Cardiac muscle cell (in vitro differentiated cells and primary cell): ENCODE results near the gene PSTPIP1. TPM values are rescaled to one million over a fixed set of nuclear protein-coding genes. Genes with fewer than 3 reads are reported as not detected.

Experiments
- DNase-seq, 2 donors: peaks; one replicate each; pipeline versions ENCODE4 v3.0.0 to v3.0.0-alpha.2; 2010 to 2017; ENCODE audit warnings: low read depth in 1 of 2, low spot score in 1 of 2
- H3K27ac ChIP-seq: fragments of 200-600 bp; sonication (generic); 2 replicates; pipeline ENCODE4 v1.5.1; 2016
- H3K27me3 ChIP-seq: fragments of 200-600 bp; sonication (generic); 2 replicates; pipeline ENCODE4 v1.6.0; 2016; ENCODE audit warnings: control low read depth
- H3K36me3 ChIP-seq: fragments of 200-600 bp; sonication (generic); 2 replicates; pipeline ENCODE4 v1.5.1; 2016; ENCODE audit warnings: control low read depth
- H3K4me1 ChIP-seq: fragments of 200-600 bp; sonication (generic); 2 replicates; pipeline ENCODE4 v1.8.1; 2017; ENCODE audit warnings: low read depth, mild to moderate bottlenecking, mixed run types
- H3K4me3 ChIP-seq: fragments of 200-600 bp; sonication (generic); 2 replicates; pipeline ENCODE4 v1.5.1; 2016; ENCODE audit warnings: mild to moderate bottlenecking
- H3K9me3 ChIP-seq: fragments of 200-600 bp; sonication (generic); 2 replicates; pipeline ENCODE4 v1.5.1; 2017; ENCODE audit warnings: low read depth, mild to moderate bottlenecking, control low read depth
- polyA plus RNA-seq: library from polyadenylated mRNA; unstranded; fragments of >200 nt; fragmentation: Nextera tagmentation; extraction: Ambion mirVana; gene quantifications from 2 replicates; pipeline ENCODE4 v1.2.1, GENCODE V29; 2016
- total RNA-seq: library from RNA; depleted of rRNA; stranded (reverse); fragments of >200 nt; gene quantifications from 2 replicates; pipeline ENCODE4 v1.2.3, GENCODE V29; 2016
- TF ChIP-seq, protein P1 (sequence below): IDR thresholded peaks from 2 replicates; pipeline ENCODE4 v1.5.1; 2012; ENCODE audit warnings: low read depth, mild to moderate bottlenecking, low read length

Gene PSTPIP1
- total and polyA plus RNA-seq, 2 experiments from 2014 or later = 0.26 to 0.63 TPM

- DNase-seq = no peak
- Histone ChIP-seq H3K9me3 (no peaks in the 10 kb centered on the region), H3K27ac (no peak overlapping the region), H3K36me3 (no peaks in the 10 kb centered on the region), H3K4me1 (no peaks in the 10 kb centered on the region), H3K4me3 (no peak overlapping the region), H3K27me3 (no peaks in the 10 kb centered on the region)
- TF ChIP-seq, protein P1, sequence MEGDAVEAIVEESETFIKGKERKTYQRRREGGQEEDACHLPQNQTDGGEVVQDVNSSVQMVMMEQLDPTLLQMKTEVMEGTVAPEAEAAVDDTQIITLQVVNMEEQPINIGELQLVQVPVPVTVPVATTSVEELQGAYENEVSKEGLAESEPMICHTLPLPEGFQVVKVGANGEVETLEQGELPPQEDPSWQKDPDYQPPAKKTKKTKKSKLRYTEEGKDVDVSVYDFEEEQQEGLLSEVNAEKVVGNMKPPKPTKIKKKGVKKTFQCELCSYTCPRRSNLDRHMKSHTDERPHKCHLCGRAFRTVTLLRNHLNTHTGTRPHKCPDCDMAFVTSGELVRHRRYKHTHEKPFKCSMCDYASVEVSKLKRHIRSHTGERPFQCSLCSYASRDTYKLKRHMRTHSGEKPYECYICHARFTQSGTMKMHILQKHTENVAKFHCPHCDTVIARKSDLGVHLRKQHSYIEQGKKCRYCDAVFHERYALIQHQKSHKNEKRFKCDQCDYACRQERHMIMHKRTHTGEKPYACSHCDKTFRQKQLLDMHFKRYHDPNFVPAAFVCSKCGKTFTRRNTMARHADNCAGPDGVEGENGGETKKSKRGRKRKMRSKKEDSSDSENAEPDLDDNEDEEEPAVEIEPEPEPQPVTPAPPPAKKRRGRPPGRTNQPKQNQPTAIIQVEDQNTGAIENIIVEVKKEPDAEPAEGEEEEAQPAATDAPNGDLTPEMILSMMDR = no peak
Observed at GRCh38 chr15:77019521-77020331, 24.8 kb downstream of the PSTPIP1 start.

DNA sequence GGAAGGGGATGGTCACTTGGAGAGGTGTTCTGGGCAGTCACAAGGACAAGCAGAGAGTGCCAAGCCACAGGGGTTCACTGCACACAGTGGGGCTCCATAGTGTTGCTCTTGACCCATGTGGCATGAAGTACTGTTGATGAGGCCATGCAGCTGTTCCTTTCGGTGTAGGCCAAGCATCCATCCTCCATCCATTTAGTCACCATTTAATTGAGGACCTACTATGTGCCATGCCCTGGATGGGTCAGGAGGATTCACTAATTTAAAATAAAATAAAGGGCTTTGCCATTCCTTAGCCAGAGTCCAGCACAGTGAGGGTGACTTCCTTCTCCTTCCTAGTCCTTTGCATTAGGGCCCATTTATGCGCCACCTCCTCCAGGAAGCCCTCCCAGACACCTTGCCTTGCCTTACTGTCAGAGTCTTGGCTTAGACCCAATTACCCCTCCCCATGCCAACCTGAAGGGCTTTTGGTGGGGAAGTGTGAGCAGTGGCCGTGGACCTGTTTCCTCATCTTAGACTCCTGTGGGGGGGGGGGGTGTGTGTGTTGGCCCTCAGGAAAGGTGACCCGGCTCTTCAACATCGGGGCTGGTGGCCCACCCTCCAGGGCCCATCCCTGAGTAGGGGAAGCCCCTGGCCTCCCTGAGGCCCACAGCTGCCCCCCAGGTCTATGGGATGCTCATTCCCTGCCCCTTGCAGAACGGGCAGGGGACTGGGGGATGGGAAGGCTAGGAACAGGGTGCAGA lies 25.6 kb downstream of the PSTPIP1 start:
- no peaks in the 10 kb centered on the region for H3K27me3 ChIP-seq
- H3K27ac ChIP-seq = no peak overlapping the region
- DNase-seq = no peak
- no peaks in the 10 kb centered on the region for H3K4me1 ChIP-seq
- TF ChIP-seq, protein P1 = no peak
- H3K36me3 ChIP-seq = no peaks in the 10 kb centered on the region
- H3K9me3 ChIP-seq = no peaks in the 10 kb centered on the region
- H3K4me3 ChIP-seq = no peak overlapping the region

DNA sequence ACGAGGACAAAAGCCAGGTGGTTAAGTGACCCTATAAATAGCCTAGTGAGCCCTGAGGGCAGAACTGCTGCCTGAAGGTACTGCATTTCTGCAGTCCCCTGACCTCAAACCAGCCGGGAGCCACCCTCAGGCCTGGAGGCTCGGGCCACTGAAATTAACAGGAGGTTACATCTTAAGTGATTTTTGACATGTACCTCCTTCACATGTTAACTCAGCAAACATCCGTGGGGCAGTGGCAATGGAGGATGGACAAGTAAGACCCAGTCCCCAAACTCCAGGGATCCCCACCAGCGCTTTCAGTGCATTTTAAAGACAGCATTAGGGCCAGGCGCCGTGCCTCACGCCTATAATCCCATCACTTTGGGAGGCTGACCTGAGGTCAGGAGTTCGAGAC lies 26.2 kb downstream of the PSTPIP1 start:
- DNase-seq = peak in 1 of 2 donors; percentile 52
- TF ChIP-seq, protein P1 = no peak
- Histone ChIP-seq H3K36me3 (no peaks in the 10 kb centered on the region), H3K4me3 (no peak overlapping the region), H3K27me3 (no peaks in the 10 kb centered on the region), H3K4me1 (no peaks in the 10 kb centered on the region), H3K9me3 (no peaks in the 10 kb centered on the region), H3K27ac (no peak overlapping the region)

GRCh38 chr15:77021803-77022381 lies 27.0 kb downstream of the PSTPIP1 start:
- Histone ChIP-seq H3K4me1 (no peaks in the 10 kb centered on the region), H3K27me3 (no peaks in the 10 kb centered on the region), H3K36me3 (no peaks in the 10 kb centered on the region), H3K4me3 (no peak overlapping the region), H3K9me3 (no peaks in the 10 kb centered on the region), H3K27ac (no peak overlapping the region)
- TF ChIP-seq, protein P1 = no peak
- peak in 1 of 2 donors; percentile 68 for DNase-seq

DNA sequence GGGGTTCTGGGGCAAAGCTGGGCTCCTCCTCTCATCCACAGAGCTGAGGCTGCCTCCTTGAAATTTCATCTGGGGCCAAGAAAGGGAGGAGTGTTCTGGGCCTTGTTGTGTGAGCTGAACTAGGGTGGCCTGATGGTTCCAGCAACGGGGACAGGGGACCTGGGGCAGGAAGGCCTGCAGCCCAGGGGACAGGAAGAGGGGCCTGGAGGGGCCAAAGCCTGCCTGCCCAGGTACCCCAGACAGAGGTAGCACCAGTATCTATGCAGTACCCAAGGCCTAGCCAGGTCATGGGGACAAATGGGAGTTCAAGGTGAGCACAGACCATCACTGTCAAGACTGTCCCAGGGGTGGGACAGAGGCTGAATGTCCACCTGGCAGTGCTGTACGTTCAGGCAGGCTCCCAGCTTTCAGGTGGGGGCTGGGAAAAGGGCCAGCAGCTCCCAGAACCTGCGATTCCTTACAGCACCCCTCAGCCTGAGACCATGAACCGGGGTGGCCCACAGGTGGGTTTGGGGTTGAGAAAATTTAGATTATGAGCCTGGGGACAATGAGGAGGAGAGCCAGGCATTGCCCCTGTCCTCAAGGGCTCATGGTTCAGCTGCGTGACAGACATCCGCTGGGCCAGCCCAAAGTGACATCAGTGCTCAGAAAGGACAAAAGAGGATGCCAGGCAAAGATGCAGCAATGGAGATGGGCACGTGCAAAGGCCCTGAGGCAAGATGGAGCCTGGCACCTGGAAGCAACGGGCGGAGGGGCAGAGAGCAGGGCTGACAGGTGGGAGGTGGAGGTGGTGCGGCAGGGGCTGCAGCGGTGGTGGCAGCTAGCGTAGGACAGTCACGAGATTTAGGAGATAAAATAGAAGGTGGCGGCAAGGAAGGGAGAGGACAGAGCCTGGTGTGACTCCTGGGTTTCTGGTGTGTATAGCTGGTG lies 28.0 kb downstream of the PSTPIP1 start:
- TF ChIP-seq, protein P1 = no peak
- no peaks in the 10 kb centered on the region for H3K27me3 ChIP-seq
- DNase-seq = no peak
- no peaks in the 10 kb centered on the region for H3K36me3 ChIP-seq
- H3K4me1 ChIP-seq = no peaks in the 10 kb centered on the region
- no peak overlapping the region for H3K4me3 ChIP-seq
- no peak overlapping the region for H3K27ac ChIP-seq
- no peaks in the 10 kb centered on the region for H3K9me3 ChIP-seq
